22Rv1 (cell line): Measurements from ENCODE around the gene PANX2.

Source experiments
- CTCF ChIP-seq: fragments of 450-650 bp; IDR thresholded peaks from 2 replicates; pipeline ENCODE4 v1.5.1; 2017; ENCODE audit warnings: mild to moderate bottlenecking
- ZFX ChIP-seq: fragments of 450-650 bp; IDR thresholded peaks from 2 replicates; pipeline ENCODE4 v1.6.1; 2017; ENCODE audit warnings: antibody characterized with exemption, borderline replicate concordance

GRCh38 chr22:50184902-50185374 lies 14.4 kb downstream of the PANX2 start:
- TF ChIP-seq CTCF (no peak), ZFX (no peak)
